Liver (tissue), 3 donors: ENCODE measurements around the gene FARP1.

Experiments used
- SP1 ChIP-seq: IDR thresholded peaks from 2 replicates; pipeline ENCODE4 v1.6.1; 2018; ENCODE audit warnings: antibody characterized with exemption, mild to moderate bottlenecking
- TAF1 ChIP-seq: conservative IDR thresholded peaks from 2 replicates; pipeline ENCODE4 v1.6.1; 2016; ENCODE audit warnings: antibody characterized with exemption, mild to moderate bottlenecking
- TF ChIP-seq, protein P1 (sequence below): fragments of 150-350 bp; IDR thresholded peaks from 2 replicates; pipeline ENCODE4 v1.5.1; 2017; ENCODE audit warnings: improper control_type of control experiment, low read depth, low read length; ENCODE audit not compliant: missing input control
- TF ChIP-seq, protein P2 (sequence below): IDR thresholded peaks from 2 replicates; pipeline ENCODE4 v1.6.1; 2016; ENCODE audit warnings: antibody characterized with exemption
- donor health status: healthy.
- donor health status: healthy.

DNA sequence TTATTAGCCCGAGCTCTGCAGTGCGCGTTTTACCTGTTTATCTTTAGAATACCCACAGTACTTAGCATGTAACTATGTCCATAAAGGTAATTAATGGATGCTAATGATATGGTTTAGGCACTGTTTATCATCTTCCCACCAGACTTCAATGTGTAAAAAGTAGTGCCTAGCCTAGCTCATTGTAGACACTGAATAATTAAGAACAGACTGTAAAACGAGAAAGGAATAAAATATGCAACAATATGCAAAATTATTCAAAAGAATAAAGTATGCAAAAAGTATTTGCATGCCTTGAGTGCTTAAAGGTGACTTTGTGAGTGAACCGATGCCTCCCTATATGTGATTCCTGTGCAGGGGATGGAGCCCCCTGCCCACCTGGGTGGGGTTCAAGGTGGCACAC lies 69.9 kb downstream of the FARP1 start:
- TF ChIP-seq, protein P1, sequence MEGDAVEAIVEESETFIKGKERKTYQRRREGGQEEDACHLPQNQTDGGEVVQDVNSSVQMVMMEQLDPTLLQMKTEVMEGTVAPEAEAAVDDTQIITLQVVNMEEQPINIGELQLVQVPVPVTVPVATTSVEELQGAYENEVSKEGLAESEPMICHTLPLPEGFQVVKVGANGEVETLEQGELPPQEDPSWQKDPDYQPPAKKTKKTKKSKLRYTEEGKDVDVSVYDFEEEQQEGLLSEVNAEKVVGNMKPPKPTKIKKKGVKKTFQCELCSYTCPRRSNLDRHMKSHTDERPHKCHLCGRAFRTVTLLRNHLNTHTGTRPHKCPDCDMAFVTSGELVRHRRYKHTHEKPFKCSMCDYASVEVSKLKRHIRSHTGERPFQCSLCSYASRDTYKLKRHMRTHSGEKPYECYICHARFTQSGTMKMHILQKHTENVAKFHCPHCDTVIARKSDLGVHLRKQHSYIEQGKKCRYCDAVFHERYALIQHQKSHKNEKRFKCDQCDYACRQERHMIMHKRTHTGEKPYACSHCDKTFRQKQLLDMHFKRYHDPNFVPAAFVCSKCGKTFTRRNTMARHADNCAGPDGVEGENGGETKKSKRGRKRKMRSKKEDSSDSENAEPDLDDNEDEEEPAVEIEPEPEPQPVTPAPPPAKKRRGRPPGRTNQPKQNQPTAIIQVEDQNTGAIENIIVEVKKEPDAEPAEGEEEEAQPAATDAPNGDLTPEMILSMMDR: no peak
- TF ChIP-seq SP1 (no peak), TAF1 (no peak)
- TF ChIP-seq, protein P2, sequence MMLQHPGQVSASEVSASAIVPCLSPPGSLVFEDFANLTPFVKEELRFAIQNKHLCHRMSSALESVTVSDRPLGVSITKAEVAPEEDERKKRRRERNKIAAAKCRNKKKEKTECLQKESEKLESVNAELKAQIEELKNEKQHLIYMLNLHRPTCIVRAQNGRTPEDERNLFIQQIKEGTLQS: no peak
